HEK293 (cell line): Measurements from ENCODE around the gene FGF6.

ENCODE experiments used
- CTCF ChIP-seq: fragments of 450-650 bp; formaldehyde crosslinking; IDR thresholded peaks from 2 replicates; pipeline ENCODE4 v1.5.1; 2016; ENCODE audit warnings: missing biosample characterization, missing genetic modification characterization
- ELK4 ChIP-seq: IDR thresholded peaks from 2 replicates; pipeline ENCODE4 v1.6.1; 2011; ENCODE audit warnings: mild to moderate bottlenecking, low read depth, low read length, borderline replicate concordance
- KLF1 ChIP-seq: fragments of 450-650 bp; formaldehyde crosslinking; IDR thresholded peaks from 2 replicates; pipeline ENCODE4 v1.5.1; 2016; ENCODE audit warnings: missing biosample characterization, missing genetic modification characterization
- KLF16 ChIP-seq: fragments of 450-650 bp; formaldehyde crosslinking; IDR thresholded peaks from 2 replicates; pipeline ENCODE4 v1.5.1; 2017; ENCODE audit warnings: missing biosample characterization, missing genetic modification characterization
- PBX3 ChIP-seq: sonication (generic); formaldehyde crosslinking; IDR thresholded peaks from 2 replicates; pipeline ENCODE4 v1.8.1; 2022; ENCODE audit warnings: mild to moderate bottlenecking, moderate library complexity, missing genetic modification reagents
- REST ChIP-seq: fragments of 450-650 bp; formaldehyde crosslinking; IDR thresholded peaks from 2 replicates; pipeline ENCODE4 v1.5.1; 2016; ENCODE audit warnings: missing biosample characterization, missing genetic modification characterization
- WT1 ChIP-seq: fragments of 450-650 bp; formaldehyde crosslinking; IDR thresholded peaks from 2 replicates; pipeline ENCODE4 v1.5.1; 2016; ENCODE audit warnings: missing biosample characterization, missing genetic modification characterization
- ZNF146 ChIP-seq: fragments of 450-650 bp; formaldehyde crosslinking; IDR thresholded peaks from 2 replicates; pipeline ENCODE4 v1.5.1; 2016; ENCODE audit warnings: missing biosample characterization, missing genetic modification characterization
- ZNF19 ChIP-seq: fragments of 450-650 bp; formaldehyde crosslinking; IDR thresholded peaks from 2 replicates; pipeline ENCODE4; 2016; ENCODE audit warnings: missing biosample characterization, missing genetic modification characterization, low read depth
- ZNF202 ChIP-seq: fragments of 450-650 bp; formaldehyde crosslinking; IDR thresholded peaks from 2 replicates; pipeline ENCODE4 v1.5.1; 2016; ENCODE audit warnings: missing biosample characterization, missing genetic modification characterization, borderline replicate concordance
- ZNF24 ChIP-seq: fragments of 450-650 bp; formaldehyde crosslinking; IDR thresholded peaks from 2 replicates; pipeline ENCODE4 v1.5.1; 2016; ENCODE audit warnings: missing biosample characterization, missing genetic modification characterization
- ZNF266 ChIP-seq: fragments of 450-650 bp; formaldehyde crosslinking; IDR thresholded peaks from 2 replicates; pipeline ENCODE4 v1.5.1; 2016; ENCODE audit warnings: missing biosample characterization, missing genetic modification characterization, low read depth
- ZNF274 ChIP-seq, 2 experiments: fragments of 200-500 bp in 1 of 2; fragments of 450-650 bp in 1 of 2; sonication (Bioruptor generic) in 1 of 2; formaldehyde crosslinking in 1 of 2; IDR thresholded peaks; 2 replicates each; pipeline versions ENCODE4 v1.5.1 to v1.6.1; 2014 to 2016; ENCODE audit warnings: borderline replicate concordance in 1 of 2, inconsistent platforms in 1 of 2, low read length in 1 of 2, missing biosample characterization in 1 of 2, missing genetic modification characterization in 1 of 2
- ZNF704 ChIP-seq: fragments of 450-650 bp; formaldehyde crosslinking; IDR thresholded peaks from 2 replicates; pipeline ENCODE4 v1.5.1; 2016; ENCODE audit warnings: missing biosample characterization, missing genetic modification characterization

GRCh38 chr12:4446335-4446734 lies 720 bp upstream of the FGF6 start:
- TF ChIP-seq REST (no peak), KLF16 (tag by site-specific recombination) (no peak), ZNF202 (tag by site-specific recombination) (no peak), KLF1 (tag by site-specific recombination) (no peak), ZNF274 (IDR thresholded peaks at IDR 0.05; ENCODE audit: low read length) (no peak), ZNF274 (tag by site-specific recombination; IDR thresholded peaks at IDR 0.05; ENCODE audit: borderline replicate concordance) (no peak), ZNF24 (tag by site-specific recombination) (no peak), ELK4 (no peak), ZNF146 (tag by site-specific recombination) (no peak), CTCF (tag by site-specific recombination) (no peak), WT1 (tag by site-specific recombination) (no peak), ZNF266 (no peak), PBX3 (CRISPR knock-in tag) (no peak), ZNF704 (tag by site-specific recombination) (no peak), ZNF19 (tag by site-specific recombination) (no peak)
